Measurements from ENCODE around the gene ZFYVE1. TPM values are rescaled to one million over a fixed set of nuclear protein-coding genes. Genes with fewer than 3 reads are reported as not detected.

Gene ZFYVE1
- total RNA-seq, 1 experiment from 2014 or later = 14.2 TPM

- Histone ChIP-seq H3K27ac (ENCODE audit: insufficient read length, low read depth, low read length) (no peak overlapping the region), H3K4me1 (ENCODE audit: insufficient read depth, low read length) (peaks cover 4% of the 10 kb centered on the region; the same call in 1 of the 2 replicates), H3K14ac (ENCODE audit: insufficient read depth, low read length) (no peak overlapping the region), H3K9me3 (ENCODE audit: control insufficient read depth, low read depth, low read length) (no peaks in the 10 kb centered on the region), H3K18ac (ENCODE audit: insufficient read length, low read depth, low read length) (no peak overlapping the region), H3K23me2 (ENCODE audit: insufficient read length, low read depth, low read length, poor library complexity, severe bottlenecking) (no peaks in the 10 kb centered on the region), H2BK15ac (ENCODE audit: low read depth, low read length) (no peak overlapping the region), H2BK5ac (ENCODE audit: insufficient read length, low read length) (no peak overlapping the region), H3K23ac (ENCODE audit: insufficient read length, low read depth, low read length) (no peak overlapping the region), H3K9ac (ENCODE audit: extremely low read depth, insufficient read length, low read length) (no peak overlapping the region), H4K91ac (ENCODE audit: insufficient read length, low read depth, low read length) (no peak overlapping the region), H3K56ac (ENCODE audit: insufficient read length, low read depth, low read length) (no peak overlapping the region), H4K8ac (replicated peaks; ENCODE audit: insufficient read length, low read depth, low read length) (no peak overlapping the region), H3K79me1 (ENCODE audit: insufficient read depth, low read depth, low read length, poor library complexity, severe bottlenecking) (no peaks in the 10 kb centered on the region), H3K27me3 (ENCODE audit: insufficient read depth, low read length) (no peaks in the 10 kb centered on the region), H4K5ac (ENCODE audit: insufficient read length, low read depth, low read length) (no peak overlapping the region), H4K20me1 (ENCODE audit: control insufficient read depth, insufficient read depth, insufficient read length) (no peaks in the 10 kb centered on the region), H3T11ph (ENCODE audit: low read length) (no peak overlapping the region), H3K4ac (ENCODE audit: low read depth, low read length) (no peak overlapping the region), H3K79me2 (ENCODE audit: insufficient read depth, low read length) (no peaks in the 10 kb centered on the region), H2AK5ac (ENCODE audit: insufficient read length, low read length) (no peak overlapping the region), H2AFZ (ENCODE audit: low read length) (no peak overlapping the region), H2BK20ac (ENCODE audit: low read depth, low read length, poor library complexity, severe bottlenecking) (no peak overlapping the region), H3K4me2 (ENCODE audit: insufficient read depth, insufficient read length, low read length) (no peak overlapping the region), H2BK12ac (ENCODE audit: insufficient read length, low read depth, low read length) (no peak overlapping the region), H2BK120ac (ENCODE audit: low read depth, low read length, poor library complexity, severe bottlenecking) (no peak overlapping the region)
- 0 out of 7 replicates have a peak overlapping the region, but pooled peaks of 1 of the 3 experiments have one; percentile 4 for H3K27ac Mint-ChIP-seq
- WGBS (ENCODE audit: extremely low coverage, insufficient read length, low lambda C conversion rate) = no CpG with 5 or more reads among the region's 7 CpGs
- DNase-seq = no peak
- H3K4me1 Mint-ChIP-seq = peaks cover 14 to 17% of the 10 kb centered on the region in 2 experiments
- H3K27me3 Mint-ChIP-seq (ENCODE audit: low read depth) = no peaks in the 10 kb centered on the region; the same call in 1 of the 2 replicates
- H3K36me3 Mint-ChIP-seq (ENCODE audit: insufficient read depth in 1 of 3, low read depth in 3 of 3) = peaks cover 0 to 8% (median 1%) of the 10 kb centered on the region in 3 experiments; a peak in 4 of 7 replicates
- TF ChIP-seq, protein P1, sequence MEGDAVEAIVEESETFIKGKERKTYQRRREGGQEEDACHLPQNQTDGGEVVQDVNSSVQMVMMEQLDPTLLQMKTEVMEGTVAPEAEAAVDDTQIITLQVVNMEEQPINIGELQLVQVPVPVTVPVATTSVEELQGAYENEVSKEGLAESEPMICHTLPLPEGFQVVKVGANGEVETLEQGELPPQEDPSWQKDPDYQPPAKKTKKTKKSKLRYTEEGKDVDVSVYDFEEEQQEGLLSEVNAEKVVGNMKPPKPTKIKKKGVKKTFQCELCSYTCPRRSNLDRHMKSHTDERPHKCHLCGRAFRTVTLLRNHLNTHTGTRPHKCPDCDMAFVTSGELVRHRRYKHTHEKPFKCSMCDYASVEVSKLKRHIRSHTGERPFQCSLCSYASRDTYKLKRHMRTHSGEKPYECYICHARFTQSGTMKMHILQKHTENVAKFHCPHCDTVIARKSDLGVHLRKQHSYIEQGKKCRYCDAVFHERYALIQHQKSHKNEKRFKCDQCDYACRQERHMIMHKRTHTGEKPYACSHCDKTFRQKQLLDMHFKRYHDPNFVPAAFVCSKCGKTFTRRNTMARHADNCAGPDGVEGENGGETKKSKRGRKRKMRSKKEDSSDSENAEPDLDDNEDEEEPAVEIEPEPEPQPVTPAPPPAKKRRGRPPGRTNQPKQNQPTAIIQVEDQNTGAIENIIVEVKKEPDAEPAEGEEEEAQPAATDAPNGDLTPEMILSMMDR (conservative IDR thresholded peaks at IDR 0.05) = no peak
- H3K9me3 Mint-ChIP-seq = no peaks in the 10 kb centered on the region
- H3K4me3 Mint-ChIP-seq = no peak overlapping the region
Measured at GRCh38 chr14:72932893-72933292, 94.0 kb downstream of the ZFYVE1 start.
